Stimulated activated effector memory CD8-positive, alpha-beta T cell treated with anti-CD3 and anti-CD28 coated beads, Interleukin-12 subunit alpha, Interleukin-12 subunit beta, amount 100 ng/mL, for 72 hours (primary cell): ENCODE data around the gene TIMM10B.
A peak's percentile ranks its signal among the peaks of the same experiment; 100 is the strongest.

Experiments
- ATAC-seq: fragments of 150-1000 bp; cut with Tn5 transposase; 2 replicates; pipeline ENCODE4 v1.10.0; 2021
- DNase-seq, 2 donors: peaks; one replicate each; pipeline ENCODE4 v3.0.0; 2021 to 2022; ENCODE audit warnings: low spot score in 2 of 2
- H3K27ac Mint-ChIP-seq: one replicate; pipeline ENCODE4 v1.8.0; 2022; ENCODE audit warnings: mild to moderate bottlenecking, mixed read lengths
- H3K36me3 Mint-ChIP-seq: one replicate; pipeline ENCODE4 v1.8.0; 2022; ENCODE audit warnings: mild to moderate bottlenecking, mixed read lengths
- H3K4me1 Mint-ChIP-seq: one replicate; pipeline ENCODE4 v1.8.0; 2022; ENCODE audit warnings: mixed read lengths
- H3K4me3 Mint-ChIP-seq: one replicate; pipeline ENCODE4 v1.8.0; 2022; ENCODE audit warnings: mild to moderate bottlenecking, mixed read lengths
- H3K9me3 Mint-ChIP-seq: one replicate; pipeline ENCODE4 v1.8.0; 2022; ENCODE audit warnings: mixed read lengths

The TIMM10B gene

DNA sequence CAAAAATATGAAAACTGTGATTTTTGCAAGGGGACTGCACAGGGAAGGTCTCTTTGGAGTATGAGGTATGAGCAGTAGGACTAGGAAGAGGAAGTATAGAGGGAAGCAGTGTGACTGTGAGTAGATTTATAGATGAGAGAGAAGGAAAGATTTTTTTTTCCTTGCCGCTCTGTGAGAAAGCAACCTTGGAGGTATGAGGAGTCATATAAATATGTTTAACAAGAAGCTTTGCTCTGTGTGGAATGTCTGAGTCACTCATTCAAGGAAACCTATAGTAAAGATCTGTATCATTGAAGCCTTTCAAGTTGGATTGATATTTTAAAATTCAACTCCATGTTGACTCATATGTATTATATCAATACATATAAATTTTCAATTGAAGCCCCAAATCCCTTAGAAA lies 42.0 kb downstream of the TIMM10B start:
- peak; percentile 49 for ATAC-seq

DNA sequence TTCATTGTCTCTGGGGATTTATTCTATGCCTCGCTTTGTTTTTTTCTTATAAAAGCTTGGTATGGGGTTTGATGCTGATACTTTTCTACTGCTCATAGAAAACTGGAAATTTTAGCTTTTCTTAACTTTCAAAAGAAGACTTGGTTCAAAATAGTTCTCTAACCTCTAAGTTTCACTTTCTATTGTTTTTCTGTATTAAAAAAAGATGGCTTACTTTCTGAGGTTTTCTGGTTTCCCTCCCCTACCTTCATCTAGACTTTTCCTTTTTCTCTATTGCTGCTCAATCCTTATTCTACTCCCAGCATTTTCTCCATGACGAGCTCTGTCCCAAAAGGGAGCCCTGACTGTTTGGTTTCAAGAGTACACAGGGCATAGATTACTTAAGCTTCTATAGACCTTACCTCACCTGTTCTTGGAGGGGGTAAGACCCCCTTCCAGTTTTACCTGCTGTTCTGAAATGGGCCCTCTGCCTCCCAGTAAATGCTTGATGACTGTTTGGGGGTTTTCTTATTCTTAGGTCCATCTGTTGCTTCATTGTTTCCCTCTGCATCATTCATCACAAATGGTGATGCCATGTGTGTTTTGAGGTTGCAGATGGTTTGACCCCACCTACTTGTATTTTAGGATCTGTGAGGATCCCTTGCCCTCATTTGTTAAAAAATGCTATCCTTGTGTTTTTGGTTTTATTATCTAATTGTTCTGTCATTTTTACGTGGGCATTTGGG lies 45.3 kb downstream of the TIMM10B start:
- Mint-ChIP-seq H3K27ac (peak overlapping the region; percentile 75), H3K4me3 (no peak overlapping the region), H3K4me1 (peaks cover 18% of the 10 kb centered on the region), H3K9me3 (no peaks in the 10 kb centered on the region), H3K36me3 (peaks cover 11% of the 10 kb centered on the region)
- no peak for DNase-seq
- peak; percentile 24 for ATAC-seq

More for the DNA sequence above, 42.0 kb downstream of the TIMM10B start:
- peaks cover 9% of the 10 kb centered on the region for H3K36me3 Mint-ChIP-seq
- no peaks in the 10 kb centered on the region for H3K9me3 Mint-ChIP-seq
- H3K27ac Mint-ChIP-seq = no peak overlapping the region
- H3K4me1 Mint-ChIP-seq = peaks cover 18% of the 10 kb centered on the region
- no peak for DNase-seq
- no peak overlapping the region for H3K4me3 Mint-ChIP-seq

DNA sequence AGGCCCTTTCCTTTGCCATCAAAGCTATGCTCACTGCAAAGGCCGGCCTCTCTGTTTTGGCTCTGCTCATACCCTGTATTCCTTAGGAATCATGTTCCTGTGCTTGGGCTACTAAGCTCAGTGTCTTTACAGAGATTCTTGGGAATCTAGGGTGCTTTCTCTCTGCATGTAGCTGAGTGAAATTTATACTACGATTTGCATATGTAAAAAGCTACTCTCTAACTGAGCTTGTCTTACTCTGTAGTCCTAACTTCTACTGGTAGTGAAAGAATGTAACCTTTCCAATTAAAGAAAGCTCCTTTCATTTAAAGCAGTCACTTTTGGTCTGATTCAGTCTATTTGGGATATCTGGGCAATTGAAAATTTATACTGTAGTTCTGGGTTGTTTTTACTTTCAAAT lies 48.0 kb downstream of the TIMM10B start:
- DNase-seq (no peak), ATAC-seq (no peak)
- H3K36me3 Mint-ChIP-seq = peaks cover 5% of the 10 kb centered on the region
- H3K9me3 Mint-ChIP-seq = no peaks in the 10 kb centered on the region
- peaks cover 12% of the 10 kb centered on the region for H3K4me1 Mint-ChIP-seq
- no peak overlapping the region for H3K4me3 Mint-ChIP-seq
- H3K27ac Mint-ChIP-seq = no peak overlapping the region

DNA sequence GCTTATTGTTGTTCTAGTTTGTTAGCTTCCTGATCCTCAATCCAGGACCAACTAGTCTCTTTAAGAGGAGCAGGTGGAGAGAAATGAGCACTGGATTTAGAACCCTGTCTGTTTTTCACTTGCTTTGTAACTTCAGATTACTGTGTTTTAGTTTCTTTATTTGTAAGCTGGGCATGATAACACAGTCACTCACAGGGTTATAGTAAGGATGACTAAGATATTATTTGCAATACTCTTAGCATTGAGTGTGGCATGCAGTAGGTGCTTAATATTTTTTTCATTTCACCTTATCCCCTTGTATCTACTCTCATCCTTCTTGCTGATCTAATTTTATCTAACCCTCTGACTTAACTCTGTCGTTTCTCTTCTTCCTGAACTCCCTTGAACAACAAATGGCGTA lies 49.5 kb downstream of the TIMM10B start:
- H3K27ac Mint-ChIP-seq = no peak overlapping the region
- peak; percentile 59 for ATAC-seq
- peaks cover 5% of the 10 kb centered on the region for H3K36me3 Mint-ChIP-seq
- DNase-seq = no peak
- H3K4me3 Mint-ChIP-seq = no peak overlapping the region
- no peaks in the 10 kb centered on the region for H3K9me3 Mint-ChIP-seq
- H3K4me1 Mint-ChIP-seq = peaks cover 12% of the 10 kb centered on the region

DNA sequence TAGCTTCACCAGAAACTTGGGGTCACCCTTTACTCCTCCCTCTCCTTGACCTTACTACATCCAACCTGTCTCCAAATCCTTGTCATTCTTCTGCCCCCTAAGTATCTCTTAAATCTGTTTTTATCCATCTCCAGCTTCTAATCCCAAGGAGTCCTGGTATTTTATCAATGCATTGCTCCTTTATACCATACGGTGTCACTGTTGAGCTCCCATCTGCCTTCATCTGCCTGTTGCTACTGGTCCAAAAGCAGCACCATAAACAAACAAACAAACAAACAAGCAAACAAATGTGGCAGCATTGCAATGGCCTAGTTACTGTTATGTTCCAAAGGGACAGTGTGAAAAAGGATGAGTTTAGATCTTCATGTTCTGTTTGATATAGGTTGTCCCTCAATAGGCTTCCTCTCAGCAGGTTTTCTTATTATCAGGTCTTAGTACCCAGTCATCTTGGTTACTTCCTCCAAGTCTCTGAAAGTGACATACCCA lies 50.0 kb downstream of the TIMM10B start:
- H3K9me3 Mint-ChIP-seq = no peaks in the 10 kb centered on the region
- DNase-seq (no peak), ATAC-seq (peak; percentile 69)
- H3K27ac Mint-ChIP-seq = no peak overlapping the region
- peaks cover 5% of the 10 kb centered on the region for H3K36me3 Mint-ChIP-seq
- H3K4me1 Mint-ChIP-seq = peaks cover 8% of the 10 kb centered on the region
- H3K4me3 Mint-ChIP-seq = no peak overlapping the region
